HG03457 (cell line): Measurements from ENCODE around the gene OR2T29.
"Not testable (repeated sequence)": the region's sequence is repeated elsewhere in the genome, so short reads cannot be mapped to it uniquely, and the experiment has no call there.

ENCODE experiments used
- ATAC-seq: cut with Tn5 transposase; IDR thresholded peaks from one replicate; pipeline ENCODE4 v1.9.1; 2021; ENCODE audit warnings: moderate number of reproducible peaks; ENCODE audit not compliant: unreplicated experiment

Gene OR2T29

DNA sequence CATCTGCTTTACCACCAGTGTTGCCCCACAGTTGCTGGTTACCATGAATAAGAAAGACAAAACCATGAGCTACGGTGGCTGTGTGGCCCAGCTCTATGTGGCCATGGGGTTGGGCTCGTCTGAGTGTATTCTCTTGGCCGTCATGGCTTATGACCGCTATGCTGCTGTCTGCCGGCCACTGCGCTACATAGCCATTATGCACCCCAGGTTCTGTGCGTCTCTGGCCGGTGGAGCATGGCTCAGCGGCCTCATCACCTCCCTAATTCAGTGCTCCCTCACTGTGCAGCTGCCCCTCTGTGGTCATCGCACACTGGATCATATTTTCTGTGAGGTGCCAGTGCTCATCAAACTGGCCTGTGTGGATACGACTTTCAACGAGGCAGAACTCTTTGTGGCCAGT lies 40.7 kb downstream of the OR2T29 start:
- ATAC-seq: no peak

DNA sequence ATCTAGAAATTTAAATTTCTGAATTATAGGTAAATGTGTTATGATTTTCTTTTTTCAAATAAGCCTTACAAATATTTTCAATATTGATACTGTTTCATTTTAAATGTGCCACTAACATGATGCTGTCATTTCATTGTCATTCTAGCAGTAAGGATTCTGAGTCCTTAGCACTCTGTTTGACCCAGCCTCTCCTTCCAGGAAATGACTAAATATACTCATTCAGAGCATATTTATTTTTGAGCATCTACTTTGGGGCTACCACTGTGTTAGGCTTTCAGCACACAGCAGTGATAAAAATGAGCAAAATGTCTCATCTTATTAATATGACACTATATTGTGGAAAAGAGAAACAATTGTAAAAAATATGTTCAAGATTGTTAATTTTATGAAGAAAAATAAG lies 52.4 kb downstream of the OR2T29 start:
- ATAC-seq: not testable (repeated sequence)

DNA sequence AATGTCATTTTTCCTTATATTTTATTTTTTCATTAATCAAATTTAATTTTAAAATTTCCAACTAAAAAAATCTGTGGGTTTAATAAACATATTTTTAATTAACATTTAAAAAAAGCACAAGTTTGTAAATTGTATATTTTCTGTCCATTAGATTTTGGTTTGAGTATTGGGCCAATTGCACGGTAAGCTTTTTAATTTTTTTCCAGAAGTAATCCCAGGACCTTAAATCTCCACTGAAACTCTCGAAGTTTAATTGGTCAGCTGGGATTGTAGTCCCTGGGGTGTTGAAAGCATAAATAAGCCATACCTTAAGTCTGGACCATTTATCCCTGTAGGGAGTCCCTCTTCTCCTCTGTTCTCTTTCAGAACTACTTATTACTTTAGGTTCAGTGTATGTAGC lies 54.8 kb downstream of the OR2T29 start, which contains the start of gene OR2G6:
Gene OR2G6 (plus strand): TSS at position 301 of the 400 bp plus-strand sequence. CDS start 13,574 bp downstream, outside the sequence.
- ATAC-seq: not testable (repeated sequence)
